K562 (cell line): ENCODE results near the gene HRAS. TPM values are rescaled to one million over a fixed set of nuclear protein-coding genes. Genes with fewer than 3 reads are reported as not detected.
A peak's percentile ranks its signal among the peaks of the same experiment; 100 is the strongest.

Source experiments
- C11orf30 ChIP-seq: fragments of 450-650 bp; IDR thresholded peaks from 2 replicates; pipeline ENCODE4 v1.6.1; 2016; ENCODE audit warnings: low read depth, mild to moderate bottlenecking
- CBFA2T2 ChIP-seq: fragments of 450-650 bp; conservative IDR thresholded peaks from 2 replicates; pipeline ENCODE4 v1.6.1; 2017; ENCODE audit warnings: mild to moderate bottlenecking
- CTBP1 ChIP-seq: fragments of 450-650 bp; IDR thresholded peaks from 2 replicates; pipeline ENCODE4 v1.6.1; 2016; ENCODE audit warnings: borderline replicate concordance
- L3MBTL2 ChIP-seq: fragments of 450-650 bp; IDR thresholded peaks from 2 replicates; pipeline ENCODE4 v1.6.1; 2016; ENCODE audit warnings: mild to moderate bottlenecking, moderate library complexity
- MAFF ChIP-seq: IDR thresholded peaks from 2 replicates; pipeline ENCODE4 v1.6.1; 2012; ENCODE audit warnings: low read length, improper control_type of control experiment
- MAFK ChIP-seq: IDR thresholded peaks from 2 replicates; pipeline ENCODE4 v1.6.1; 2011; ENCODE audit warnings: low read length, improper control_type of control experiment
- MECOM ChIP-seq: fragments of 250-450 bp; sonication (Bioruptor Pico); IDR thresholded peaks from 2 replicates; pipeline ENCODE4 v1.8.0; 2022; ENCODE audit warnings: inconsistent platforms
- MGA ChIP-seq: fragments of 450-650 bp; IDR thresholded peaks from 2 replicates; pipeline ENCODE4 v1.6.1; 2016; ENCODE audit warnings: mild to moderate bottlenecking, moderate library complexity
- MNT ChIP-seq, 2 experiments: fragments of 450-650 bp; conservative IDR thresholded peaks; 2 replicates each; pipeline ENCODE4 v1.6.1; 2017; ENCODE audit warnings: mild to moderate bottlenecking in 2 of 2, moderate library complexity in 2 of 2
- SMARCE1 ChIP-seq: fragments of 450-650 bp; IDR thresholded peaks from 2 replicates; pipeline ENCODE4 v1.7.1; 2016; ENCODE audit warnings: mild to moderate bottlenecking
- TFE3 ChIP-seq: fragments of 450-650 bp; formaldehyde crosslinking; IDR thresholded peaks from 2 replicates; pipeline ENCODE4 v1.4.0; 2020; ENCODE audit warnings: mild to moderate bottlenecking, mixed read lengths
- USF2 ChIP-seq: sonication (generic); formaldehyde crosslinking; IDR thresholded peaks from 2 replicates; pipeline ENCODE4 v1.5.0; 2020; ENCODE audit warnings: missing genetic modification reagents
- ZFX ChIP-seq: sonication (generic); formaldehyde crosslinking; IDR thresholded peaks from 2 replicates; pipeline ENCODE4 v1.8.0; 2022; ENCODE audit warnings: mild to moderate bottlenecking, missing genetic modification reagents, moderate library complexity
- ZNF316 ChIP-seq: fragments of 450-650 bp; IDR thresholded peaks from 2 replicates; pipeline ENCODE4 v1.6.1; 2016
- polyA plus RNA-seq, 8 experiments: library from polyadenylated mRNA; depleted of rRNA in 4 of 8; stranded (reverse) in 5 of 8; unstranded in 3 of 8; fragments of >200 nt; fragmentation: Nextera tagmentation in 2 of 8; fragmentation: Illumina TruSeq in 1 of 8; extraction: Ambion mirVana in 2 of 8; extraction: Trizol in 1 of 8; gene quantifications; 2 replicates each; pipeline versions ENCODE4 v1.2.1 to v1.2.3, GENCODE V29; 2011 to 2014; ENCODE audit warnings: inconsistent platforms in 1 of 8, missing spikeins in 1 of 8
- total RNA-seq, 7 experiments: library from RNA; depleted of rRNA in 6 of 7; stranded (reverse); fragments of >200 nt in 6 of 7; fragmentation: Illumina TruSeq in 2 of 7; extraction: Trizol in 2 of 7; gene quantifications; 2 replicates each; pipeline versions ENCODE4 v1.2.1 to v1.2.3, GENCODE V29; 2011 to 2021; ENCODE audit warnings: low replicate concordance in 1 of 7

The HRAS gene
- total and polyA plus RNA-seq, 9 of the 15 experiments (the other 6 are each of a cell fraction or from before 2014, with no cell fraction given): 2.8 to 73.5 (median 29.6) TPM

GRCh38 chr11:574031-574570 lies 38.7 kb upstream of the HRAS start (continued):
- TF ChIP-seq MNT (conservative IDR thresholded peaks at IDR 0.05): peak in 1 of 2 experiments; percentile 32; a peak in 1 of 4 replicates
- TF ChIP-seq MAFK: peak; percentile 61
- TF ChIP-seq C11orf30: peak; percentile 83
- peak; percentile 58 for TF ChIP-seq MGA
- peak; percentile 99 for TF ChIP-seq TFE3
- TF ChIP-seq L3MBTL2: peak; percentile 65
- TF ChIP-seq ZNF316: peak; percentile 91
- peak; percentile 12; the same call in 1 of the 2 replicates for TF ChIP-seq CTBP1
- TF ChIP-seq USF2 (CRISPR knock-in tag): peak; percentile 82
- TF ChIP-seq CBFA2T2: peak; percentile 90
- TF ChIP-seq MECOM (CRISPR knock-in tag): peak; percentile 76
- TF ChIP-seq ZFX (CRISPR knock-in tag): peak; percentile 47
- TF ChIP-seq MAFF: peak; percentile 49; the same call in 1 of the 2 replicates
- peak; percentile 30; the same call in 1 of the 2 replicates for TF ChIP-seq SMARCE1
